Thyroid gland (tissue), 4 donors: Measurements from ENCODE around the gene TMEM26.

ENCODE experiments used
- CTCF ChIP-seq, 6 experiments: fragments of 200-600 bp in 3 of 6; fragments of 450-650 bp in 3 of 6; sonication (generic) in 3 of 6; IDR thresholded peaks; one replicate each; pipeline ENCODE4 v1.5.1; 2016 to 2019; ENCODE audit warnings: antibody characterized with exemption in 6 of 6, mild to moderate bottlenecking in 2 of 6, inconsistent platforms in 1 of 6, moderate library complexity in 1 of 6
- POLR2A ChIP-seq, 2 donors: fragments of 450-650 bp; IDR thresholded peaks; one replicate each; pipeline ENCODE4 v1.6.1; 2017; ENCODE audit warnings: antibody characterized with exemption in 2 of 2, mild to moderate bottlenecking in 2 of 2, moderate library complexity in 1 of 2

GRCh38 chr10:61385231-61386001 is 67.8 kb downstream of the TMEM26 start:
- TF ChIP-seq CTCF (IDR thresholded peaks at IDR 0.05) (no peak), POLR2A (IDR thresholded peaks at IDR 0.05) (no peak)
